Stimulated activated CD4-positive, alpha-beta T cell treated with anti-CD3 and anti-CD28 coated beads, Interleukin-15, amount 100 ng/mL, for 24 hours (primary cell): Measurements from ENCODE around the gene C22orf23.
A peak's percentile ranks its signal among the peaks of the same experiment; 100 is the strongest.

Experiments used
- DNase-seq: peaks from one replicate; pipeline ENCODE4 v3.0.0-alpha.2; 2020

The C22orf23 gene

GRCh38 chr22:37922191-37922590 lies 31.2 kb downstream of the C22orf23 start:
- DNase-seq = no peak

GRCh38 chr22:37920126-37920525 lies 33.3 kb downstream of the C22orf23 start:
- DNase-seq = no peak

- DNase-seq = no peak
Measured at GRCh38 chr22:37918580-37919270, 34.7 kb downstream of the C22orf23 start.

- no peak for DNase-seq
Measured at GRCh38 chr22:37917874-37918548, 35.4 kb downstream of the C22orf23 start.

- DNase-seq = no peak
Measured at GRCh38 chr22:37916311-37916710, 37.1 kb downstream of the C22orf23 start.

- DNase-seq = no peak
Measured at GRCh38 chr22:37913233-37913721, 40.1 kb downstream of the C22orf23 start.

- DNase-seq = no peak
Measured at GRCh38 chr22:37912171-37912570, 41.2 kb downstream of the C22orf23 start.

GRCh38 chr22:37911697-37912096 lies 41.7 kb downstream of the C22orf23 start:
- DNase-seq = no peak

- DNase-seq = no peak
Measured at GRCh38 chr22:37910890-37911672, 42.3 kb downstream of the C22orf23 start.

- no peak for DNase-seq
Measured at GRCh38 chr22:37909766-37910165, 43.6 kb downstream of the C22orf23 start.

GRCh38 chr22:37907036-37907954 lies 46.1 kb downstream of the C22orf23 start:
- DNase-seq = no peak

GRCh38 chr22:37906364-37907008 lies 46.9 kb downstream of the C22orf23 start:
- DNase-seq = peak; percentile 60

- peak; percentile 80 for DNase-seq
Measured at GRCh38 chr22:37905534-37906363, 47.7 kb downstream of the C22orf23 start, which contains the start of gene MICALL1. TSS of gene MICALL1 (plus strand) at chr22:37906297. CDS start at chr22:37906423, 126 bp downstream.

GRCh38 chr22:37904572-37905533 lies 48.5 kb downstream of the C22orf23 start:
- DNase-seq = peak; percentile 35

- DNase-seq = no peak
Measured at GRCh38 chr22:37898441-37899181, 54.8 kb downstream of the C22orf23 start.

GRCh38 chr22:37897807-37898206 lies 55.6 kb downstream of the C22orf23 start:
- no peak for DNase-seq

- no peak for DNase-seq
Measured at GRCh38 chr22:37896939-37897338, 56.5 kb downstream of the C22orf23 start.

GRCh38 chr22:37896181-37896592 lies 57.2 kb downstream of the C22orf23 start:
- DNase-seq = peak; percentile 44
